ENCODE measurements around the gene KCNK16. TPM values are rescaled to one million over a fixed set of nuclear protein-coding genes. Genes with fewer than 3 reads are reported as not detected.

KCNK16 gene
- total and polyA plus RNA-seq, 2 of the 13 experiments (the other 11 are each of a cell fraction or from before 2014, with no cell fraction given) = not detected

GRCh38 chr6:39298061-39298460 lies 24.4 kb downstream of the KCNK16 start (continued):
- TF ChIP-seq, protein P1, sequence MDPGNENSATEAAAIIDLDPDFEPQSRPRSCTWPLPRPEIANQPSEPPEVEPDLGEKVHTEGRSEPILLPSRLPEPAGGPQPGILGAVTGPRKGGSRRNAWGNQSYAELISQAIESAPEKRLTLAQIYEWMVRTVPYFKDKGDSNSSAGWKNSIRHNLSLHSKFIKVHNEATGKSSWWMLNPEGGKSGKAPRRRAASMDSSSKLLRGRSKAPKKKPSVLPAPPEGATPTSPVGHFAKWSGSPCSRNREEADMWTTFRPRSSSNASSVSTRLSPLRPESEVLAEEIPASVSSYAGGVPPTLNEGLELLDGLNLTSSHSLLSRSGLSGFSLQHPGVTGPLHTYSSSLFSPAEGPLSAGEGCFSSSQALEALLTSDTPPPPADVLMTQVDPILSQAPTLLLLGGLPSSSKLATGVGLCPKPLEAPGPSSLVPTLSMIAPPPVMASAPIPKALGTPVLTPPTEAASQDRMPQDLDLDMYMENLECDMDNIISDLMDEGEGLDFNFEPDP (CRISPR knock-in tag; conservative IDR thresholded peaks at IDR 0.05) = no peak
- TF ChIP-seq ZSCAN12 (CRISPR knock-in tag; IDR thresholded peaks at IDR 0.05) = no peak
- TF ChIP-seq, protein P2, sequence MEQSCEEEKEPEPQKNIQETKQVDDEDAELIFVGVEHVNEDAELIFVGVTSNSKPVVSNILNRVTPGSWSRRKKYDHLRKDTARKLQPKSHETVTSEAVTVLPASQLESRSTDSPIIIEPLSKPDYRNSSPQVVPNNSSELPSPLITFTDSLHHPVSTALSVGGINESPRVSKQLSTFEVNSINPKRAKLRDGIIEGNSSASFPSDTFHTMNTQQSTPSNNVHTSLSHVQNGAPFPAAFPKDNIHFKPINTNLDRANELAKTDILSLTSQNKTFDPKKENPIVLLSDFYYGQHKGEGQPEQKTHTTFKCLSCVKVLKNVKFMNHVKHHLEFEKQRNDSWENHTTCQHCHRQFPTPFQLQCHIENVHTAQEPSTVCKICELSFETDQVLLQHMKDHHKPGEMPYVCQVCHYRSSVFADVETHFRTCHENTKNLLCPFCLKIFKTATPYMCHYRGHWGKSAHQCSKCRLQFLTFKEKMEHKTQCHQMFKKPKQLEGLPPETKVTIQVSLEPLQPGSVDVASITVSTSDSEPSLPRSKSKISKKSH (CRISPR knock-in tag; IDR thresholded peaks at IDR 0.05; ENCODE audit: borderline replicate concordance) = no peak
- TF ChIP-seq, protein P3, sequence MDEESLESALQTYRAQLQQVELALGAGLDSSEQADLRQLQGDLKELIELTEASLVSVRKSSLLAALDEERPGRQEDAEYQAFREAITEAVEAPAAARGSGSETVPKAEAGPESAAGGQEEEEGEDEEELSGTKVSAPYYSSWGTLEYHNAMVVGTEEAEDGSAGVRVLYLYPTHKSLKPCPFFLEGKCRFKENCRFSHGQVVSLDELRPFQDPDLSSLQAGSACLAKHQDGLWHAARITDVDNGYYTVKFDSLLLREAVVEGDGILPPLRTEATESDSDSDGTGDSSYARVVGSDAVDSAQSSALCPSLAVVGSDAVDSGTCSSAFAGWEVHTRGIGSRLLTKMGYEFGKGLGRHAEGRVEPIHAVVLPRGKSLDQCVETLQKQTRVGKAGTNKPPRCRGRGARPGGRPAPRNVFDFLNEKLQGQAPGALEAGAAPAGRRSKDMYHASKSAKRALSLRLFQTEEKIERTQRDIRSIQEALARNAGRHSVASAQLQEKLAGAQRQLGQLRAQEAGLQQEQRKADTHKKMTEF (CRISPR knock-in tag; IDR thresholded peaks at IDR 0.05) = no peak
- TF ChIP-seq ZSCAN9 (CRISPR knock-in tag; IDR thresholded peaks at IDR 0.05; ENCODE audit: borderline replicate concordance) = no peak
- TF ChIP-seq TBX3 (IDR thresholded peaks at IDR 0.05; ENCODE audit: borderline replicate concordance) = no peak
- TF ChIP-seq, protein P4, sequence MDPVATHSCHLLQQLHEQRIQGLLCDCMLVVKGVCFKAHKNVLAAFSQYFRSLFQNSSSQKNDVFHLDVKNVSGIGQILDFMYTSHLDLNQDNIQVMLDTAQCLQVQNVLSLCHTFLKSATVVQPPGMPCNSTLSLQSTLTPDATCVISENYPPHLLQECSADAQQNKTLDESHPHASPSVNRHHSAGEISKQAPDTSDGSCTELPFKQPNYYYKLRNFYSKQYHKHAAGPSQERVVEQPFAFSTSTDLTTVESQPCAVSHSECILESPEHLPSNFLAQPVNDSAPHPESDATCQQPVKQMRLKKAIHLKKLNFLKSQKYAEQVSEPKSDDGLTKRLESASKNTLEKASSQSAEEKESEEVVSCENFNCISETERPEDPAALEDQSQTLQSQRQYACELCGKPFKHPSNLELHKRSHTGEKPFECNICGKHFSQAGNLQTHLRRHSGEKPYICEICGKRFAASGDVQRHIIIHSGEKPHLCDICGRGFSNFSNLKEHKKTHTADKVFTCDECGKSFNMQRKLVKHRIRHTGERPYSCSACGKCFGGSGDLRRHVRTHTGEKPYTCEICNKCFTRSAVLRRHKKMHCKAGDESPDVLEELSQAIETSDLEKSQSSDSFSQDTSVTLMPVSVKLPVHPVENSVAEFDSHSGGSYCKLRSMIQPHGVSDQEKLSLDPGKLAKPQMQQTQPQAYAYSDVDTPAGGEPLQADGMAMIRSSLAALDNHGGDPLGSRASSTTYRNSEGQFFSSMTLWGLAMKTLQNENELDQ (CRISPR knock-in tag; IDR thresholded peaks at IDR 0.05; ENCODE audit: borderline replicate concordance) = no peak
- no peak for TF ChIP-seq RFXAP (CRISPR knock-in tag; IDR thresholded peaks at IDR 0.05; ENCODE audit: borderline replicate concordance)
- TF ChIP-seq BCLAF1 (IDR thresholded peaks at IDR 0.05) = no peak
- TF ChIP-seq ZNF484 (CRISPR knock-in tag; IDR thresholded peaks at IDR 0.05; ENCODE audit: borderline replicate concordance, low read depth) = no peak
- TF ChIP-seq HOXA9 (CRISPR knock-in tag; IDR thresholded peaks at IDR 0.05; ENCODE audit: borderline replicate concordance) = no peak
- TF ChIP-seq, protein P5, sequence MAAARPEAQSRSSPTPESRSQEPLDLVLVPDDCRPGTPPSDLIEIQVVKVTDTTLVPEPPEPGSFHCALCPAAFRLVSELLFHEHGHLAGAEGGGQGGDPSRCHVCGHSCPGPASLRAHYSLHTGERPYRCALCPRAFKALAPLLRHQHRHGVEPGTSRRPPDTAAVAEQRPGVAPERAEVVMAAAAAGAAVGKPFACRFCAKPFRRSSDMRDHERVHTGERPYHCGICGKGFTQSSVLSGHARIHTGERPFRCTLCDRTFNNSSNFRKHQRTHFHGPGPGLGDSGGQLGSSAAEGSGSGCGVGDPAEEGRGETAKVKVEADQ (CRISPR knock-in tag; IDR thresholded peaks at IDR 0.05; ENCODE audit: borderline replicate concordance) = no peak
- no peak for TF ChIP-seq CC2D1A (CRISPR knock-in tag; IDR thresholded peaks at IDR 0.05)
- TF ChIP-seq PAWR (CRISPR knock-in tag; IDR thresholded peaks at IDR 0.05; ENCODE audit: borderline replicate concordance) = no peak
- TF ChIP-seq, protein P6, sequence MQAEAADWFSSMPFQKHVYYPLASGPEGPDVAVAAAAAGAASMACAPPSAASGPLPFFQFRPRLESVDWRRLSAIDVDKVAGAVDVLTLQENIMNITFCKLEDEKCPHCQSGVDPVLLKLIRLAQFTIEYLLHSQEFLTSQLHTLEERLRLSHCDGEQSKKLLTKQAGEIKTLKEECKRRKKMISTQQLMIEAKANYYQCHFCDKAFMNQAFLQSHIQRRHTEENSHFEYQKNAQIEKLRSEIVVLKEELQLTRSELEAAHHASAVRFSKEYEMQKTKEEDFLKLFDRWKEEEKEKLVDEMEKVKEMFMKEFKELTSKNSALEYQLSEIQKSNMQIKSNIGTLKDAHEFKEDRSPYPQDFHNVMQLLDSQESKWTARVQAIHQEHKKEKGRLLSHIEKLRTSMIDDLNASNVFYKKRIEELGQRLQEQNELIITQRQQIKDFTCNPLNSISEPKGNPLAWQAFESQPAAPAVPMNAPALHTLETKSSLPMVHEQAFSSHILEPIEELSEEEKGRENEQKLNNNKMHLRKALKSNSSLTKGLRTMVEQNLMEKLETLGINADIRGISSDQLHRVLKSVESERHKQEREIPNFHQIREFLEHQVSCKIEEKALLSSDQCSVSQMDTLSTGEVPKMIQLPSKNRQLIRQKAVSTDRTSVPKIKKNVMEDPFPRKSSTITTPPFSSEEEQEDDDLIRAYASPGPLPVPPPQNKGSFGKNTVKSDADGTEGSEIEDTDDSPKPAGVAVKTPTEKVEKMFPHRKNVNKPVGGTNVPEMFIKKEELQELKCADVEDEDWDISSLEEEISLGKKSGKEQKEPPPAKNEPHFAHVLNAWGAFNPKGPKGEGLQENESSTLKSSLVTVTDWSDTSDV (CRISPR knock-in tag; IDR thresholded peaks at IDR 0.05) = no peak
- no peak for TF ChIP-seq ZNF367 (CRISPR knock-in tag; IDR thresholded peaks at IDR 0.05; ENCODE audit: borderline replicate concordance)

Measured in HepG2 (cell line).